Sigmoid colon (tissue), 4 donors: ENCODE results near the gene MEIS1.

ENCODE experiments used
- CTCF ChIP-seq, 4 experiments: fragments of 450-650 bp in 3 of 4; fragments of 200-600 bp in 1 of 4; IDR thresholded peaks; one replicate each; pipeline ENCODE4 v1.5.1; 2016 to 2019; ENCODE audit warnings: antibody characterized with exemption in 4 of 4, mild to moderate bottlenecking in 3 of 4, moderate library complexity in 2 of 4
- EP300 ChIP-seq, 4 donors: sonication (generic); formaldehyde crosslinking; IDR thresholded peaks; one replicate each; pipeline ENCODE4 v1.6.1; 2017; ENCODE audit warnings: antibody characterized with exemption in 4 of 4
- POLR2AphosphoS5 ChIP-seq, 4 donors: sonication (generic); formaldehyde crosslinking; IDR thresholded peaks; one replicate each; pipeline ENCODE4 v1.6.1; 2017; ENCODE audit warnings: antibody characterized with exemption in 4 of 4

- TF ChIP-seq CTCF (IDR thresholded peaks at IDR 0.05) (no peak), EP300 (IDR thresholded peaks at IDR 0.05) (no peak), POLR2AphosphoS5 (IDR thresholded peaks at IDR 0.05) (no peak)
Observed at GRCh38 chr2:66472225-66472843, 37.4 kb downstream of the MEIS1 start.
